GM12872 (cell line): ENCODE measurements around the gene NCCRP1.
"Not testable (repeated sequence)": the region's sequence is repeated elsewhere in the genome, so short reads cannot be mapped to it uniquely, and the experiment has no call there.

Experiments
- TF ChIP-seq, protein P1 (sequence below): IDR thresholded peaks from 3 replicates; pipeline ENCODE4 v1.5.1; 2011; ENCODE audit warnings: low read depth, mild to moderate bottlenecking, low read length, moderate library complexity; ENCODE audit not compliant: insufficient read depth

Gene NCCRP1

DNA sequence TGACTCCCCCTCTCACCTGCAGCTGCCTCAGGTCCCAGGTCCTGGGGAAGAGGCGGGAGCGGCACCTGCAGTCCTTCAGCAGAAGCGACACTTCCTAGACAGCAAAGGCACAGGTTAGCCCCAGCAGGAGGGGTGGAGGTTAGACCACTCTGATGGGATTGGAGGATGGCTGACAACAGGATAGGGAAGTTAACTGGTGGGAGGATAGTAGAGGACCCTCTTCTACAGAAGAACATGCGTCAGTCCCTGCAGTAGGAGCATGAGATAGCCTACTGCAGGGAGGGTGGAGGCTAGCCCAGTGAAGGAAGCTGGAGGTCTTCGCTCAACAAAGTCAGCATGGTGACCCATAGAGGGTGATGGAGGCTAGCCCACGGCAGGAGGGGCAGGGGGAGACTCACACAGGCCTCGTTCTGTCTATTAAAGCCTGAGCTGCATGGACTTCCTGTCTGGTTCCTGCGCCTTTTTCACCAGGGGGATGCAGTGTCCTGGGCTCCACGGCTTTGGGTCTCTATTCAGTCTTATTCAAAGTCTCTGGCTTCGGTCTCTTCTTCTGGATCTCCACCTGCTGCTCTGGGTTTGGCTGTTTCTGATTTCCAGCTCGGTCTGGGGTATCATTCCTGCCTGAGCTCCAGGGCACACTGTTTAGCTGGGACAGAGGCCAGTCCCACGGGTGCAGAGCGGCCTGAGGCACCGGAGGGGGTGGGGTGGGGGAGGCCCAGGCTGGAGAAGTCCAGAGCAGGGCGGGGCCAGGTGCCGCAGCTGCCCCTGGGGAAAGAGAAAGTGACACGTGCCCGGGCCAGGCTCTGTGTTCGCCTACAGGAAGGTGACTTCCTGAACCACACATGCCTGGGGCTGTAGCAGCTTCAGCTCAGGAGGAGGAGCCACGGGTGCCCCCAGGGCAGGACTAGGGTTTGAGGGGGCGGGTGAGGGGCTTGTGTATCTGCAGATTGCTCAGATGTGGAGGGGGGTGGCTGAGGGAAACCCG is 40.7 kb downstream of the NCCRP1 start:
- TF ChIP-seq, protein P1, sequence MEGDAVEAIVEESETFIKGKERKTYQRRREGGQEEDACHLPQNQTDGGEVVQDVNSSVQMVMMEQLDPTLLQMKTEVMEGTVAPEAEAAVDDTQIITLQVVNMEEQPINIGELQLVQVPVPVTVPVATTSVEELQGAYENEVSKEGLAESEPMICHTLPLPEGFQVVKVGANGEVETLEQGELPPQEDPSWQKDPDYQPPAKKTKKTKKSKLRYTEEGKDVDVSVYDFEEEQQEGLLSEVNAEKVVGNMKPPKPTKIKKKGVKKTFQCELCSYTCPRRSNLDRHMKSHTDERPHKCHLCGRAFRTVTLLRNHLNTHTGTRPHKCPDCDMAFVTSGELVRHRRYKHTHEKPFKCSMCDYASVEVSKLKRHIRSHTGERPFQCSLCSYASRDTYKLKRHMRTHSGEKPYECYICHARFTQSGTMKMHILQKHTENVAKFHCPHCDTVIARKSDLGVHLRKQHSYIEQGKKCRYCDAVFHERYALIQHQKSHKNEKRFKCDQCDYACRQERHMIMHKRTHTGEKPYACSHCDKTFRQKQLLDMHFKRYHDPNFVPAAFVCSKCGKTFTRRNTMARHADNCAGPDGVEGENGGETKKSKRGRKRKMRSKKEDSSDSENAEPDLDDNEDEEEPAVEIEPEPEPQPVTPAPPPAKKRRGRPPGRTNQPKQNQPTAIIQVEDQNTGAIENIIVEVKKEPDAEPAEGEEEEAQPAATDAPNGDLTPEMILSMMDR = no peak

DNA sequence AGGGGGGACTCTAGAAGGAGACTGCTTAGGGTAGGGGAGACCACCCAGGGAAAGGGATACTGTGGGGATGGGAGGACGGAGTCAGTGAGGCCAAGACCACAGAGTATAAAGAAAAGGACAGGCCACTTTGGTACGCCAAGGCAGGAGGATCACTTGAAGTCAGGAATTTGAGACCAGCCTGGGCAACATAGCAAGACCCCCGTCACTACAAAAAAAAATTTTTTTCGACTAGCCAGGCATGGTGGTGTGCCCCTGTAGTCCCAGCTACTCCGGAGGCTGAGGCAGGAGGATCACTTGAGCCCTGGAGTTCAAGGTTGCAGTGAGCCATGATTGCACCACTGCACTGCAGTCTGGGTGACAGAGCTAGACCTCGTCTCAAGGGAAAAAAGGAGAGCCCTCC is 41.4 kb downstream of the NCCRP1 start:
- TF ChIP-seq, protein P1 = no peak

DNA sequence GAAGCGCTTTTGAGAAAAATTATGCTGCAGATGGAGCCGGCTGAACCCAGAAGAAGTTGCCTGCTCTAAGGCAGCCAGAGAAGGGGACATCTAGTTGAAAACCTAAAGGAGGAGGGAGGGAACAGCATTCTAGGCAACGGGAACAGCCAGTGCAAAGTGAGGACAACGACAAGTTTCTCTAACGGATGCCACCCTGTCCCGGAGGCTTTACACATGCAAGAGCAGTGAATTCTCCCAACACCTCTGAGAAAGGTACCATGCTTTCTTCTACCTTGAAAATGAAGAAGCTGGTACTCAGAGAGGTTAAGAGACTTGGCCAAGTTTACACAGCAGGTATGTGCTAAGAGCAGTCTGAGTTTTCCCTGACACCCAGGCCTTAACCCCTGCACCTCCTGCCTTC is 42.2 kb downstream of the NCCRP1 start:
- TF ChIP-seq, protein P1 = no peak

DNA sequence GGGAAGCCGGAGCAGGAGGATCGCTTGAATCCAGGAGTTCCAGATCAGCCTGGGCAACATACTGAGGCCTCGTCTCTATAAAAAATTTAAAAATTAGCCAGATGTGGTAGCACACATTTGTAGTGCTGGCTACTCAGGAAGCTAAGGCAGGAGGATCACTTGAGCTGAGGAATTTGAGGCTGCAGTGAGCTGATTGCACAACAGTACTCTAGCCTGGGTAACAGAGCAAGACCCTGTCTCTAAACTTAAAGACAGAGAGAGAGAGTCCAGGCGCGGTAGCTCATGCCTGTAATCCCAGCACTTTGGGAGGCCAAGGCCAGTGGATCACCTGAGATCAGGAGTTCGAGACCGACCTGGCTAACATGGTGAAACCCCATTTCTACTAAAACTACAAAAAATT is 43.7 kb downstream of the NCCRP1 start:
- TF ChIP-seq, protein P1 = no peak

DNA sequence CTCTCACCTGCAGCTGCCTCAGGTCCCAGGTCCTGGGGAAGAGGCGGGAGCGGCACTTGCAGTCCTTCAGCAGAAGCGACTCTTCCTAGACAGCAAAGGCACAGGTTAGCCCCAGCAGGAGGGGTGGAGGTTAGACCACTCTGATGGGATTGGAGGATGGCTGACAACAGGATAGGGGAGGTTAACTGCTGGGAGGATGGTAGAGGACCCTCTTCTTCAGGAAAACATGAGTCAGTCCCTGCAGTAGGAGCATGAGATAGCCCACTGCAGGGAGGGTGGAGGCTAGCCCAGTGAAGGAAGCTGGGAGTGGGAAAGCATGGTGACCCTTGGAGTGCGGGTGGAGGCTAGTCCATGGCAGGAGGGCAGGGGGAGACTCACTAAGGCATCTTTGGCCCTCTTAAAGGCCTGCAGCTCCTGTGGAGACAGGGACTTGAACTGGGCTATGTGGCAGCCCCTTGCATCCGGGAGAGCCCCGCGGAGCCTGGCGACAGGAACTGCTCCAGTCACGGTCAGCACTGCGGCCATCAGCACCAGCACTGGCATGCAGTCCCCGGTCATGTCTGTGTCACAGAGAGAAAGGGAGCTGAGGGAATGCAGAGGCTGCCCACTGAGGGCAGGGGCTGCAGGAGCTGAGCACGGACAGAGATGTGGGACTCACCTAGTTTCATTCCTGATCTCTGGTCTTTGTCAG is 47.8 kb downstream of the NCCRP1 start, which contains the start of gene IFNL3:
Gene IFNL3 (minus strand): TSS at position 597 of the 691 bp plus-strand sequence. CDS start 39 bp downstream, at position 558.
- TF ChIP-seq, protein P1 = not testable (repeated sequence)

DNA sequence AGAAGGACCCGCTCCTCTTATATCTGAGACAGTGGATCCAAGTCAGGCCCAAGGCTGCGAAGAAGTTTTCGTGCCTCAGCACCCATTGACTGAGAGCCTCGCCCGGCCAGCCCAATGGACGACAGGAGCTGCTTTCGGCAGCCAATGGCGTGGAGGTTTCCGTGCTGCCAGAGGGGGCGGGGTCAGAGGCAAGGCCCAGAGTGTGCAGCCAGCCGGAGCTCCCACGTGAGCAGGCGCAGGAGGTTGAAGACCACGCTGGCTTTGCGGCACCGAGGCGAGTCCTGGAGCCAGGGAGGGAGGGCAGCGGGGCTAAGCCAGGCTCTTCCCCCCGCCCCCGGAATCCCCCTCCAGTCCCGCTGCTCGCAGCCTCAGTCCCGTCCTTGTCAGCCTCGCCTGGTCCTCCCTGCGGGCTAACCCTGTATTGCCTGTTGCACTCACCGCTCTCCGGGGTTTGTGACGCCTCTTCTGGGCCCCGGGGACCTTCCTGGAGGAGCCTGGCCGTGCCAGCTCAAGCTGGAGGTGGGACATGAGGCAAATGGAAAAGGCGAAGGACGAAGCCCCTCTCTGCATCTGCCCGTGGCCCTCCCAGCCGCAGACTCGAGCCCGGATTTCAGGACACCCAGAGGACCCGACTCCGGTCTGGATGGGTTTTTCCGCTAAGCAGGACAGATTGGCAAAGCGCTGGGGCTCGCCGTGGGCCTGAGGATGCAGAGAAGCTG is 50.3 kb downstream of the NCCRP1 start:
- TF ChIP-seq, protein P1 = no peak
